Measurements from ENCODE around the gene MTCH1.

MTCH1 gene

DNA sequence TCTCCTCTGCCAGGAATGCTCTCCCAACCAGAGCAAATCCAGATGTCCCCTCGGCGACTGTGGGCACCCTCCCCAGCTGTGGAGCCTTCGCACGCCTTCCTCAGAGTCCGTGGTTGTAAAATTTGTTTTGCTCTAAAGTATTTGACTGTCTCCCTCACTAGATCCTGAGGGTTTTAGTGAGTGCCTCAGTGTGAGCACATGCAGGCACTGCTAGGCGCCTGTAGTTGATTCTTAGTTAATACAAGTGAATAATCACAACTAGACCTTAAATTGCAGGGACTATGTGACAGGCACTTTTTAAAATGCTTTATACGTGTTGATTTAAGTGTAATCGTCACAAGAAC lies 680 bp upstream of the MTCH1 start:
- TF ChIP-seq ELF4 (IDR thresholded peaks at IDR 0.05): no peak
- DNase-seq (ENCODE audit: extremely low spot score): no peak
- ChIA-PET POLR2A (interaction anchor here (0.8 to 2.0 kb wide), 12 partner anchors 9 to 222 kb away, joined by 3 to 18 read pairs (median 4); partner anchors contain the start of genes C6orf89 and PPIL1), CTCF (interaction anchor here (2.4 kb wide), 1 partner anchor 31 kb away, joined by 12 read pairs; no protein-coding TSS in a partner anchor)

- TF ChIP-seq TARDBP (IDR thresholded peaks at IDR 0.05) (no peak), CTBP1 (IDR thresholded peaks at IDR 0.05; ENCODE audit: borderline replicate concordance) (no peak), FOXM1 (IDR thresholded peaks at IDR 0.05; ENCODE audit: borderline replicate concordance) (no peak), SUZ12 (IDR thresholded peaks at IDR 0.05) (no peak), NFRKB (IDR thresholded peaks at IDR 0.05) (no peak)
- no peak for DNase-seq (ENCODE audit: extremely low spot score)
- ChIA-PET CTCF (interaction anchor here (1.3 kb wide), 1 partner anchor 223 kb away, joined by 3 read pairs; no protein-coding TSS in a partner anchor), POLR2A (interaction anchor here (0.7 to 2.0 kb wide), 18 partner anchors 8 to 220 kb away, joined by 3 to 18 read pairs (median 4); partner anchors contain the start of genes C6orf89 and PPIL1)
These were observed 584 bp downstream of the MTCH1 start for GRCh38 chr6:36985417-36985807.

- peak; percentile 30 for DNase-seq (ENCODE audit: extremely low spot score)
- CTCF ChIA-PET: interaction anchor here (1.3 kb wide), 1 partner anchor 224 kb away, joined by 3 read pairs; no protein-coding TSS in a partner anchor
- POLR2A ChIA-PET: interaction anchor here (1.2 to 2.0 kb wide), 4 partner anchors 9 to 220 kb away, joined by 3 to 11 read pairs (median 6); no protein-coding TSS in a partner anchor
- TF ChIP-seq ARNT (IDR thresholded peaks at IDR 0.05) (no peak), LEF1 (IDR thresholded peaks at IDR 0.05; ENCODE audit: borderline replicate concordance) (no peak)
These were observed 1.2 kb downstream of the MTCH1 start for GRCh38 chr6:36984581-36985416.

DNA sequence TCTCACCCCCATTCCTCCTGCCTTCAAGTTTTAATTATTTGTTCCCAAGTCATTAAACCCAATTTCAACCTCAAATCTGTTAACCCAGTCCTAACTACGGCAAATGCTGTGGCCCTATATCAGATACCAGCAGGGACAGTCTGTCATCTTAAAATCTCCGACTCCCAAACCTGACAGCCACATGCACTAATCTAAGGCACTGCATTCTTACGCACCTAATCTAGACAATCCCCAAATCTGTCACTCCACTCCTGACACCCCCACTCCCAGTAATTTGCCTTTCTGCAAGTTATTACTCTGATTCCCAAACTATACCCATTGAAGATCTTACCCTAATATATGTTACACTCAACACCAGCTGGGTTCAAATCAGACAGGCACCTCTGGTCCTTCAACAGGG lies 2.5 kb downstream of the MTCH1 start:
- CTCF ChIA-PET: interaction anchor here (1.0 kb wide), 1 partner anchor 34 kb away, joined by 3 read pairs; no protein-coding TSS in a partner anchor
- TF ChIP-seq HDGF (IDR thresholded peaks at IDR 0.05; ENCODE audit: borderline replicate concordance): no peak
- TF ChIP-seq FOXM1 (IDR thresholded peaks at IDR 0.05; ENCODE audit: borderline replicate concordance): no peak
- TF ChIP-seq ELF4 (IDR thresholded peaks at IDR 0.05): no peak
- TF ChIP-seq L3MBTL2 (conservative IDR thresholded peaks at IDR 0.05): no peak
- TF ChIP-seq BHLHE40 (IDR thresholded peaks at IDR 0.05; ENCODE audit: borderline replicate concordance): no peak
- TF ChIP-seq, protein P1, sequence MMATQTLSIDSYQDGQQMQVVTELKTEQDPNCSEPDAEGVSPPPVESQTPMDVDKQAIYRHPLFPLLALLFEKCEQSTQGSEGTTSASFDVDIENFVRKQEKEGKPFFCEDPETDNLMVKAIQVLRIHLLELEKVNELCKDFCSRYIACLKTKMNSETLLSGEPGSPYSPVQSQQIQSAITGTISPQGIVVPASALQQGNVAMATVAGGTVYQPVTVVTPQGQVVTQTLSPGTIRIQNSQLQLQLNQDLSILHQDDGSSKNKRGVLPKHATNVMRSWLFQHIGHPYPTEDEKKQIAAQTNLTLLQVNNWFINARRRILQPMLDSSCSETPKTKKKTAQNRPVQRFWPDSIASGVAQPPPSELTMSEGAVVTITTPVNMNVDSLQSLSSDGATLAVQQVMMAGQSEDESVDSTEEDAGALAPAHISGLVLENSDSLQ (IDR thresholded peaks at IDR 0.05): no peak
- TF ChIP-seq NFRKB (IDR thresholded peaks at IDR 0.05): no peak
- TF ChIP-seq FOXA1 (IDR thresholded peaks at IDR 0.05): no peak
- TF ChIP-seq FOXK2 (IDR thresholded peaks at IDR 0.05): no peak
- TF ChIP-seq ZNF384 (IDR thresholded peaks at IDR 0.05): no peak
- no peak for TF ChIP-seq TARDBP (IDR thresholded peaks at IDR 0.05)
- TF ChIP-seq CTBP1 (IDR thresholded peaks at IDR 0.05; ENCODE audit: borderline replicate concordance): no peak
- no peak for TF ChIP-seq LEF1 (IDR thresholded peaks at IDR 0.05; ENCODE audit: borderline replicate concordance)
- TF ChIP-seq SP1 (IDR thresholded peaks at IDR 0.05): no peak
- no peak for TF ChIP-seq SUZ12 (IDR thresholded peaks at IDR 0.05)
- no peak for TF ChIP-seq ARNT (IDR thresholded peaks at IDR 0.05)
- POLR2A ChIA-PET: interaction anchor here (1.4 kb wide), 1 partner anchor 8 kb away, joined by 3 read pairs; no protein-coding TSS in a partner anchor
- no peak for DNase-seq (ENCODE audit: extremely low spot score)

GRCh38 chr6:36980876-36981619 lies 4.9 kb downstream of the MTCH1 start:
- DNase-seq (ENCODE audit: extremely low spot score): no peak
- ChIA-PET CTCF (no interaction called here), POLR2A (no interaction called here)
- TF ChIP-seq FOXK2 (IDR thresholded peaks at IDR 0.05): no peak
- TF ChIP-seq, protein P1 (IDR thresholded peaks at IDR 0.05): no peak
- no peak for TF ChIP-seq L3MBTL2 (conservative IDR thresholded peaks at IDR 0.05)
- TF ChIP-seq CTBP1 (IDR thresholded peaks at IDR 0.05; ENCODE audit: borderline replicate concordance): no peak
- no peak for TF ChIP-seq SP1 (IDR thresholded peaks at IDR 0.05)
- TF ChIP-seq FOXM1 (IDR thresholded peaks at IDR 0.05; ENCODE audit: borderline replicate concordance): no peak
- TF ChIP-seq ELF4 (IDR thresholded peaks at IDR 0.05): no peak
- TF ChIP-seq NFRKB (IDR thresholded peaks at IDR 0.05): no peak
- TF ChIP-seq BHLHE40 (IDR thresholded peaks at IDR 0.05; ENCODE audit: borderline replicate concordance): no peak

GRCh38 chr6:36980129-36980528 lies 5.9 kb downstream of the MTCH1 start:
- POLR2A ChIA-PET: no interaction called here

GRCh38 chr6:36979347-36979742 lies 6.7 kb downstream of the MTCH1 start:
- no peak for DNase-seq (ENCODE audit: extremely low spot score)
- ChIA-PET CTCF (no interaction called here), POLR2A (interaction anchor here (0.9 kb wide), 1 partner anchor 39 kb away, joined by 3 read pairs; no protein-coding TSS in a partner anchor)
- TF ChIP-seq FOXM1 (IDR thresholded peaks at IDR 0.05; ENCODE audit: borderline replicate concordance) (no peak), ZNF384 (IDR thresholded peaks at IDR 0.05) (no peak), ELF4 (IDR thresholded peaks at IDR 0.05) (no peak), BHLHE40 (IDR thresholded peaks at IDR 0.05; ENCODE audit: borderline replicate concordance) (no peak), LEF1 (IDR thresholded peaks at IDR 0.05; ENCODE audit: borderline replicate concordance) (no peak), NFRKB (IDR thresholded peaks at IDR 0.05) (no peak), FOXK2 (IDR thresholded peaks at IDR 0.05) (no peak), ARNT (IDR thresholded peaks at IDR 0.05) (no peak), SP1 (IDR thresholded peaks at IDR 0.05) (no peak), FOXA1 (IDR thresholded peaks at IDR 0.05) (no peak), TARDBP (IDR thresholded peaks at IDR 0.05) (no peak), L3MBTL2 (conservative IDR thresholded peaks at IDR 0.05) (no peak), HDGF (IDR thresholded peaks at IDR 0.05; ENCODE audit: borderline replicate concordance) (no peak), SUZ12 (IDR thresholded peaks at IDR 0.05) (no peak), CTBP1 (IDR thresholded peaks at IDR 0.05; ENCODE audit: borderline replicate concordance) (no peak)
- TF ChIP-seq, protein P1 (IDR thresholded peaks at IDR 0.05): no peak

More at GRCh38 chr6:36980129-36980528, 5.9 kb downstream of the MTCH1 start:
- no peak for TF ChIP-seq HDGF (IDR thresholded peaks at IDR 0.05; ENCODE audit: borderline replicate concordance)
- TF ChIP-seq FOXM1 (IDR thresholded peaks at IDR 0.05; ENCODE audit: borderline replicate concordance): no peak
- TF ChIP-seq TARDBP (IDR thresholded peaks at IDR 0.05): no peak
- TF ChIP-seq FOXA1 (IDR thresholded peaks at IDR 0.05): no peak
- TF ChIP-seq L3MBTL2 (conservative IDR thresholded peaks at IDR 0.05): no peak
- no peak for TF ChIP-seq ARNT (IDR thresholded peaks at IDR 0.05)
- CTCF ChIA-PET: no interaction called here
- DNase-seq (ENCODE audit: extremely low spot score): no peak

All from HEK293T (cell line).